CD14-positive monocyte (primary cell): Measurements from ENCODE around the gene PIGR. TPM values are rescaled to one million over a fixed set of nuclear protein-coding genes. Genes with fewer than 3 reads are reported as not detected.

Experiments
- DNase-seq, 3 donors: peaks; one replicate each; pipeline ENCODE4 v3.0.0-alpha.2; 2011 to 2022
- H2AFZ ChIP-seq: 2 replicates; pipeline ENCODE4 v1.6.0; 2012; ENCODE audit warnings: mild to moderate bottlenecking, low read depth, low read length, inconsistent platforms; ENCODE audit not compliant: insufficient read depth, poor library complexity, severe bottlenecking
- H3K27ac ChIP-seq, 2 donors: 1 replicate in 1 of 2; 2 replicates in 1 of 2; pipeline ENCODE4 v1.5.1; 2012 to 2013; ENCODE audit warnings: low read length in 2 of 2, control low read depth in 1 of 2, inconsistent platforms in 1 of 2, low read depth in 1 of 2, mild to moderate bottlenecking in 1 of 2
- H3K27me3 ChIP-seq, 2 donors: one replicate each; pipeline versions ENCODE4 v1.6.0 to v1.6.1; 2011 to 2013; ENCODE audit warnings: low read length in 2 of 2; ENCODE audit not compliant: control insufficient read depth in 2 of 2, insufficient read depth in 2 of 2
- H3K36me3 ChIP-seq, 2 donors: replicated peaks in 1 of 2; 1 replicate in 1 of 2; 2 replicates in 1 of 2; pipeline versions ENCODE4 v1.5.1 to v1.6.1; 2012 to 2013; ENCODE audit warnings: low read length in 2 of 2, control low read depth in 1 of 2, inconsistent platforms in 1 of 2, mild to moderate bottlenecking in 1 of 2; ENCODE audit not compliant: insufficient read depth in 2 of 2, control insufficient read depth in 1 of 2
- H3K4me1 ChIP-seq, 2 donors: 1 replicate in 1 of 2; 2 replicates in 1 of 2; pipeline versions ENCODE4 v1.5.1 to v1.6.1; 2012 to 2013; ENCODE audit warnings: low read length in 2 of 2, control low read depth in 1 of 2, inconsistent platforms in 1 of 2, mild to moderate bottlenecking in 1 of 2, moderate library complexity in 1 of 2; ENCODE audit not compliant: insufficient read depth in 2 of 2, control insufficient read depth in 1 of 2
- H3K4me2 ChIP-seq: replicated peaks from 2 replicates; pipeline ENCODE3; 2012; ENCODE audit warnings: low read length, moderate library complexity, mild to moderate bottlenecking; ENCODE audit not compliant: poor library complexity, severe bottlenecking; ENCODE audit errors: extremely low read depth
- H3K4me3 ChIP-seq, 3 experiments: fragments of 200-600 bp in 1 of 3; sonication (generic) in 1 of 3; replicated peaks in 1 of 3; 1 replicate in 2 of 3; 2 replicates in 1 of 3; pipeline ENCODE4 v1.5.1; 2011 to 2013; ENCODE audit warnings: low read length in 3 of 3, mild to moderate bottlenecking in 3 of 3, control low read depth in 2 of 3, low read depth in 2 of 3, inconsistent platforms in 1 of 3, moderate library complexity in 1 of 3
- H3K79me2 ChIP-seq: 2 replicates; pipeline ENCODE4 v1.6.0; 2012; ENCODE audit warnings: mild to moderate bottlenecking, control low read depth, inconsistent platforms, low read length, moderate library complexity; ENCODE audit not compliant: insufficient read depth
- H3K9ac ChIP-seq: 2 replicates; pipeline ENCODE4 v1.6.0; 2017; ENCODE audit warnings: low read length, mild to moderate bottlenecking; ENCODE audit not compliant: insufficient read depth, poor library complexity, severe bottlenecking
- H3K9me3 ChIP-seq, 2 donors: replicated peaks in 1 of 2; 1 replicate in 1 of 2; 2 replicates in 1 of 2; pipeline versions ENCODE4 v1.5.1 to v1.6.1; 2012 to 2013; ENCODE audit warnings: low read length in 2 of 2, control low read depth in 1 of 2; ENCODE audit not compliant: control insufficient read depth in 1 of 2, insufficient read depth in 1 of 2
- H4K20me1 ChIP-seq: 2 replicates; pipeline ENCODE4 v1.6.0; 2012; ENCODE audit warnings: mild to moderate bottlenecking, low read length, control low read depth, moderate library complexity; ENCODE audit not compliant: insufficient read depth
- H3K27ac Mint-ChIP-seq, 7 donors: one replicate each; pipeline ENCODE4 v1.8.0; 2020; ENCODE audit warnings: mild to moderate bottlenecking in 7 of 7, mixed read lengths in 7 of 7, moderate library complexity in 6 of 7, inconsistent platforms in 2 of 7
- H3K27me3 Mint-ChIP-seq, 3 donors: one replicate each; pipeline ENCODE4 v1.8.0; 2021 to 2022; ENCODE audit warnings: low read depth in 3 of 3, mild to moderate bottlenecking in 3 of 3, mixed read lengths in 3 of 3, moderate library complexity in 3 of 3, inconsistent platforms in 1 of 3
- H3K36me3 Mint-ChIP-seq, 2 donors: one replicate each; pipeline ENCODE4 v1.8.0; 2020; ENCODE audit warnings: mixed read lengths in 2 of 2, inconsistent platforms in 1 of 2, mild to moderate bottlenecking in 1 of 2
- H3K4me1 Mint-ChIP-seq: one replicate; pipeline ENCODE4 v1.8.0; 2020; ENCODE audit warnings: mild to moderate bottlenecking, mixed read lengths
- H3K4me3 Mint-ChIP-seq, 2 donors: one replicate each; pipeline ENCODE4 v1.8.0; 2020; ENCODE audit warnings: mild to moderate bottlenecking in 2 of 2, mixed read lengths in 2 of 2, moderate library complexity in 1 of 2
- H3K9me3 Mint-ChIP-seq, 7 donors: one replicate each; pipeline ENCODE4 v1.8.0; 2020 to 2022; ENCODE audit warnings: mixed read lengths in 7 of 7, mild to moderate bottlenecking in 6 of 7, moderate library complexity in 6 of 7, inconsistent platforms in 2 of 7
- CTCF ChIP-seq: fragments of 200-600 bp; IDR thresholded peaks from one replicate; pipeline ENCODE4 v1.8.0; 2022; ENCODE audit warnings: antibody characterized with exemption, mild to moderate bottlenecking
- WGBS: methylation state at CpG from one replicate; pipeline ENCODE4 v1.1.5; 2013; ENCODE audit warnings: missing lambda C conversion rate; ENCODE audit not compliant: insufficient coverage; 5-methylcytosine and 5-hydroxymethylcytosine counted together
- intact Hi-C, 2 donors: fragments of 100-400 bp; cut with micrococcal nuclease; formaldehyde crosslinking; loops; one replicate each; pipeline versions ENCODE4 v1.15.0 to v1.15.1; 2023
- polyA plus RNA-seq, 3 donors: library from polyadenylated mRNA; depleted of rRNA in 1 of 3; unstranded in 2 of 3; stranded (reverse) in 1 of 3; fragments of 300-500 nt in 2 of 3; fragments of >200 nt in 1 of 3; fragmentation: Illumina TruSeq in 2 of 3; gene quantifications; 1 replicate in 2 of 3; 2 replicates in 1 of 3; pipeline ENCODE4 v1.2.3, GENCODE V29; 2012 to 2021

Gene PIGR
- polyA plus RNA-seq, 3 donors = 0.01 TPM; not detected in 2

GRCh38 chr1:206965781-206966180 lies 19.5 kb upstream of the PIGR start:
- Histone ChIP-seq H3K4me2 (no peak overlapping the region), H3K4me3 (no peak overlapping the region), H3K36me3 (no peaks in the 10 kb centered on the region), H3K79me2 (no peaks in the 10 kb centered on the region), H3K9me3 (no peaks in the 10 kb centered on the region), H3K27ac (no peak overlapping the region), H3K9ac (no peak overlapping the region), H2AFZ (no peak overlapping the region), H3K27me3 (no peaks in the 10 kb centered on the region), H3K4me1 (peaks cover 73 to 82% of the 10 kb centered on the region in 2 donors), H4K20me1 (peaks cover 4% of the 10 kb centered on the region)
- no CpG with 5 or more reads among the region's 2 CpGs for WGBS
- peaks cover 23 to 32% (median 26%) of the 10 kb centered on the region in 3 donors for H3K27me3 Mint-ChIP-seq
- H3K9me3 Mint-ChIP-seq = peaks cover 0 to 4% (median 0%) of the 10 kb centered on the region in 7 donors
- H3K36me3 Mint-ChIP-seq = peaks cover 0 to 5% of the 10 kb centered on the region in 2 donors
- no peak for DNase-seq
- no peak overlapping the region for H3K27ac Mint-ChIP-seq
- intact Hi-C loops = loop anchor here in 1 of 2 donors (10.0 kb wide), 1 partner anchor 231 kb away; no protein-coding TSS in a partner anchor
- no peak overlapping the region for H3K4me3 Mint-ChIP-seq
- no peak for TF ChIP-seq CTCF
- peaks cover 74% of the 10 kb centered on the region for H3K4me1 Mint-ChIP-seq

GRCh38 chr1:206963740-206964139 lies 17.5 kb upstream of the PIGR start:
- no peak overlapping the region for H3K4me3 Mint-ChIP-seq
- no peak overlapping the region for H3K27ac Mint-ChIP-seq
- WGBS = no CpG with 5 or more reads among the region's 1 CpG

More at GRCh38 chr1:206963740-206964139, 17.5 kb upstream of the PIGR start:
- TF ChIP-seq CTCF = no peak
- no peaks in the 10 kb centered on the region for H3K36me3 ChIP-seq
- H3K79me2 ChIP-seq = no peaks in the 10 kb centered on the region
- no peak overlapping the region for H3K4me3 ChIP-seq
- peaks cover 30 to 31% (median 31%) of the 10 kb centered on the region in 3 donors for H3K27me3 Mint-ChIP-seq
- intact Hi-C loops = loop anchor here in 1 of 2 donors (10.0 kb wide), 1 partner anchor 229 kb away; no protein-coding TSS in a partner anchor
- H3K36me3 Mint-ChIP-seq = peaks cover 0 to 5% of the 10 kb centered on the region in 2 donors
- H3K9ac ChIP-seq = no peak overlapping the region
- H3K4me1 Mint-ChIP-seq = peaks cover 53% of the 10 kb centered on the region
- DNase-seq = no peak
- no peak overlapping the region for H2AFZ ChIP-seq
- H3K27me3 ChIP-seq = no peaks in the 10 kb centered on the region
- no peak overlapping the region for H3K27ac ChIP-seq
- no peak overlapping the region for H3K4me2 ChIP-seq
- H4K20me1 ChIP-seq = peaks cover 4% of the 10 kb centered on the region
- no peaks in the 10 kb centered on the region for H3K9me3 ChIP-seq
- peaks cover 53 to 63% of the 10 kb centered on the region in 2 donors for H3K4me1 ChIP-seq
- peaks cover 0 to 4% (median 0%) of the 10 kb centered on the region in 7 donors for H3K9me3 Mint-ChIP-seq
